Activated CD4-positive, alpha-beta T cell treated with anti-CD3 and anti-CD28 coated beads, Interleukin-2, Interleukin-6, amounts not matched to agents 100 ng/mL and 50 ng/mL, durations not matched to agents 16 hours and 8 hours (primary cell): Measurements from ENCODE around the gene FOXN1.
"Not testable (repeated sequence)": the region's sequence is repeated elsewhere in the genome, so short reads cannot be mapped to it uniquely, and the experiment has no call there.

Source experiments
- DNase-seq: peaks from one replicate; pipeline ENCODE4 v3.0.0-alpha.2; 2020

FOXN1 gene

DNA sequence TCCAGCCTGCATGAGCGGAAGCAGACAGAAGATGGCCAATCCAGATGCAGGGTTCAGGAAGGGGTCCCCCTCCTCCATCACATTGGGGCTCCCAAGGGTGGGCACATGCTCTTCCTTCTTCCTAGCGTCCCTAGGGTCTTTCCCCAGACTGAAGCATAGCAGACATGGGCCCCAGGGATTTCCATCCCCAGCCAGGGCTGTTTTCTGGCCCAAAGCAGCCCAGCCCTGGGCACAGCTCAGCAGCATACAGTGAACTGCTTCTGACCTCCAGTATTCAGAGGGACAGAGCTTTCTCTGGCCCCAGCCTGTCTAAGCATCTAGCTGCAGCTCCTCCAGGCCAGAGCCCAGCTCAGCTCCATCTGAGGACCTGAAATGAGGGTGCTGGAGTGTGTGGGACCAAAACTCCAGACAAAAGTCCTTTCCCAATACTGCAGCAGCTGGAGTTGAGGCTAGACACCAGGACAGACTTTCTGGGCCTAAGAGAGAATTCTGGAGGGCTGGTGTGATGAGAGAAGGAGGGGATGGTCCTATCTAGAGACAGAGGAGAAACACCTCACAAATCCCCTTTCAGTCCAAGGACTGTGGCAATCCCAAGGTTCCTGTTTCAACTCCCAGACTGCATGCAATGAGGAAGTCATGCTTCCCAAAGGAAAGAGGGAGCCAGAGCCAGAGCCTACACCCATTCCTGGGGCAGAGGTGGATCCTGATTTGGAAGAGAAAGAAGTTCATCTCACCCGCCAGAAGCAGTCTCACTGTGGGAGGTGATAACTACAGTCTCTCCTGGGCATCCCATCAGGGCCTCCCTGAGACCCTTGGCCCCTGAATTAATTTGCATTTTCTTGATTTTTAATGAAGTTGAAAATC, 4.5 kb upstream of the FOXN1 start:
- no peak for DNase-seq

- no peak for DNase-seq
Observed at GRCh38 chr17:28503420-28503819, 2.7 kb upstream of the FOXN1 start.

- no peak for DNase-seq
Observed at GRCh38 chr17:28506763-28507487, 777 bp downstream of the FOXN1 start.

- DNase-seq, result no peak
Observed at GRCh38 chr17:28507567-28508203, 1.5 kb downstream of the FOXN1 start.

- DNase-seq, result no peak
Observed at GRCh38 chr17:28508211-28508724, 2.1 kb downstream of the FOXN1 start.

GRCh38 chr17:28509789-28510188, 3.6 kb downstream of the FOXN1 start:
- DNase-seq, result no peak

DNA sequence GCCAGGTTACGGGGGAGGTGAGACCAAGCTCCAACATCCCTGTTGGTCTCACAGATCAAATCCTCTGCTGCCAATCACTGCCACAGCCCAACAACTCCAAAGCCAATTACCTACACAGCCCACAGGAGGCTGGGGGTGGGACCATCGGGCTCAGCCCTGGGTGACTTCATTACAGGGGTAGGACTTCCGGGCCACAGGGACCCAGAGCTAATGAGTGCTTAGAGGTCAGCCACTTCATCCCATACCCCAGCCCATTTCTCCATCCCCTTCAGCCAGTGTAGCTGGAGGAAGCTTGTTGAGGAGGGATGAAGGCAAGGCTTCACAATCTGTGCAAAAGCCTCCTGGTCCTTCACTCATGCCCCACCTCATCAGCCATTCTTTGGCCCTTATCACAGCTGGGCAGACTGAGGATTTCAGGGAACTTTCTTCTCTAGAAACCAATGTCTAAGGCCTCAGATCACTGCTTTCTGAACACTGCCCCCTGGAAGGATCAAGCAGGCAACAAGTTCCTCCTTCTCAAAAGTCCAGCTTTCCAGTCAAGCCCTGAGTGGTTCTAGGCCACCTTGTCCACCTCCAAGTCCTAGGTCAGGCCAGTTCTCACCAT, 5.8 kb downstream of the FOXN1 start:
- no peak for DNase-seq

DNA sequence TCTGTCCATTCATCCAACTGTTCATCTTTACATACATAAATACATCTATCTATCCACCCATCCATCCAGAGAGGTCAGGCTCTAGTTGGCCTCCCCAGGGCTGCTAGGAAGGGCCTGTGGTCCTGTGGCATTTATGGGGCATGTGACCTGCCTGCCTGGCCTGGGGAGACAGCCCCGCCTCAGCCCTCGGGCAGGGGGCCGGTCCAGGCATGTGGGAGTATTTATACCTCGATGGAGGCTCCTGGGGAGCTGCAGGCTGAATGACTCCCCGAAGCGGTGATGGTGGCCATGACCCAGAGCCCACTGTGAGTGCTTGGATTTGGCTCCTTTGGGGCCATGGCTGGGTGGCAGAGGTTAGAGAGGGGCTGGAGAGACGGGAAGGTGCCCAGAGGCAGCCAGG, 7.3 kb downstream of the FOXN1 start:
- DNase-seq, result no peak

DNA sequence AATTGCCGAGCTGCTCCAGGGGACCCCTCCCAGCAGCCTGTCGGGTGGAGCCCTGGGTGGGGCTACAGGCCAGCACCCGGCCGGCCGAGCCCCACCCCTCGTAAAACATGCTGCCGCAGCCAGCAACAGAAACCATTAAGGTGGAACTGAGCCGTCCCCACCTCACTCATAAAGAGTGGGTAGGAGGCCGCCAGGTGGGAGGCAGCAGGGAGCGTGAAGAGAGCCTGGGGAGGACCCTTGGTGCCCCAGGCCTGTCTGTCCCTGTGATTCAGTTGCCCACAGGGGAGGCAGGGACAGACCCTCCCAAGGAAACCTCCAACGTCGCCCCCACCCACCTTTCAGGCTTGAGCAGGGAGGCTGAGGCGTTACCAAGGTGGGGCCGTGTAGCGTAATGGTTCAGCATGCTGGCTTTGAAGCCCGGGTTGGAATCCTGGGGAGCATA, 8.4 kb downstream of the FOXN1 start:
- no peak for DNase-seq

DNA sequence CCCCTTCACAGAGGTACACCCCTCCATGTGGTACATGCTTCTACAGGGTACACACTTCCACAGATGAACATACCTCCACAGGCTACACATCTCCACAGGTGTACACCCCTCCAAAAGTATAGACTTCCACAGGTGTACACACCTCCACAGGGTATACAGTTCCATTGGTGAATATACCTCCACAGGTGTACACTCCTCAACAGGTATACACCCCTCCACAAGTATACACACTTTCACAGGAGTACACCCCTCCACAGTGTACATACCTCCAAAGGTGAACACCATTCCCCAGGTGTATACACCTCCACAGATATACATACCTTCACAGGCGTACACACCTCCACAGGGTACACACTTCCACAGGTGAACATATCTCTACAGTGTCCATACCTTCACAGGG, 9.4 kb downstream of the FOXN1 start:
- no peak for DNase-seq

- no peak for DNase-seq
Observed at GRCh38 chr17:28518132-28518531, 12.0 kb downstream of the FOXN1 start.

- DNase-seq, result no peak
Observed at GRCh38 chr17:28518578-28518977, 12.4 kb downstream of the FOXN1 start.

DNA sequence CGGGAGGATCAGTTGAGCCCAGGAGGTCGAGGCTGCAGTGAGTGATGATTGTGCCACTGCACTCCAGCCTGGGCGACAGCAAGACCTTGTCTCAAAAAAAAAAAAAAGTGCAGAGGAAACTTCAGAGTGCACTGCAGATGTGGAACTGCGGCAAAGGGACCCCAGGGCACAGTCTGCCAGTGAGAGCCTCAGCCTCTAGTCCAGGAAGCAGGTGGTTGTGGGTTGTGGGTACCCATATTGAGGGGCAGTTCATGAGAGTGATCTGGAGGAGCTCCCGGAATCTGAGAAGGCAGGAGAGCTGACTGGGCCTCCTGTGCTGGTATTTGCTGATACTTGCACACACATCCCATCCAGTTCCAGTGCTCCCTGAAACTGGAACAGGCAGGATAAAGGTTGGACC, 13.1 kb downstream of the FOXN1 start:
- DNase-seq, result no peak

DNA sequence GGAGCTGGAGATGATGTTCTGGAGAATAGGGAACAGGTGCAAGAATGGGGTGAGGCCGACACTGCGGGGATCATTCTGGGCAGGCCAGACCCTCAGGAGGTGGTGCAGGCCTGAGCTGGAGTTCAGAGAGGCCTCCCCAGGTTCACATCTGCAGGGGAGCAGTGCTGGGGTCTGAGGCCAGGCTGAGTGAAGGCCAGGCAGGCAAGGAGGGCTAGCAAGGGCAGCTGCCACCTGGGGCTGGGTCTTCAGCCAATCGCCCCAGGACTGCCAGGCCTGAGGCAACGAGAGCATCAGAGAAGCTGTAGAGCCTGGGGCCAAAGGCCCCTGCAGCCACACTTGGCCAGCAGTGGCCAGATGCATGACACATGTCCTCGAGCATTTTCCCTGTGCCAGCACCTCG, 14.5 kb downstream of the FOXN1 start:
- no peak for DNase-seq

GRCh38 chr17:28521311-28522085, 15.3 kb downstream of the FOXN1 start:
- no peak for DNase-seq

DNA sequence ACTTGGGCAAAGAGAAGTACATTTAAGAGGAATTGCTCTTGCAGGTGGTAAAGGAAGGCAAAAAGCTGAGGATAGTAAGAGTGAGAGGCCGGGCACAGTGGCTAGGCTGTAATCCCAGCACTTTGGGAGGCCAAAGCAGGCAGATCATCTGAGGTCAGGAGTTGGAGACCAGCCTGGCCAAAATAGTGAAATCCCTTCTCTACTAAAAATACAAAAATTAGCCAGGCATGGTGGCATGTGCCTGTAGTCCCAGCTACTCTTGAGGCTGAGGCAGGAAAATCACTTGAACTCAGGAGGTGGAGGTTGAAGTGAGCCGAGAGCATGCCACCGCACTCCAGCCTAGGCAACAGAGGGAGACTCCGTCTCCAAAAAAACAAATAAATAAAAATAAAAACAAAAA, 16.1 kb downstream of the FOXN1 start:
- not testable (repeated sequence) for DNase-seq

DNA sequence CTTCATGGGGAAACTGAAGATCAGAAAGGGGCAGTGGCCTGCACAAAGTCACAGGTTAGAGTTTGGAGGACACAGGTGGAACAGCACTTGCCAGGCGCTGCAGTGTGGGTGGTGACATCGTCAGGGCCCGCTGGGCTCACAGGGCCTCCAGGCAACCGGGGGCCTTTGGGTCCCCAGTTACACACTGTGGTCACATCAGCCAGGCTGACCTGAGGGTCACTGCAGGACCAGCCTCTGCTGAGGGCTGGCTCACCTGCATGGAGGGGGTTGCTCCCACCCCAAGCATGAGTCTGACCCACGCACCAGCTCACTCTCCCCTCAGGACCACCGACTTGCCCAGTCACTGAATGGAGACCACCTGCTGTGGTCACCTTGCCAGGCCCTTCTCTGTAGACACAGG, 17.0 kb downstream of the FOXN1 start:
- no peak for DNase-seq

GRCh38 chr17:28523876-28524275, 17.7 kb downstream of the FOXN1 start:
- no peak for DNase-seq

- DNase-seq, result no peak
Observed at GRCh38 chr17:28524476-28525424, 18.6 kb downstream of the FOXN1 start.

- DNase-seq, result no peak
Observed at GRCh38 chr17:28526381-28526780, 20.2 kb downstream of the FOXN1 start.

DNA sequence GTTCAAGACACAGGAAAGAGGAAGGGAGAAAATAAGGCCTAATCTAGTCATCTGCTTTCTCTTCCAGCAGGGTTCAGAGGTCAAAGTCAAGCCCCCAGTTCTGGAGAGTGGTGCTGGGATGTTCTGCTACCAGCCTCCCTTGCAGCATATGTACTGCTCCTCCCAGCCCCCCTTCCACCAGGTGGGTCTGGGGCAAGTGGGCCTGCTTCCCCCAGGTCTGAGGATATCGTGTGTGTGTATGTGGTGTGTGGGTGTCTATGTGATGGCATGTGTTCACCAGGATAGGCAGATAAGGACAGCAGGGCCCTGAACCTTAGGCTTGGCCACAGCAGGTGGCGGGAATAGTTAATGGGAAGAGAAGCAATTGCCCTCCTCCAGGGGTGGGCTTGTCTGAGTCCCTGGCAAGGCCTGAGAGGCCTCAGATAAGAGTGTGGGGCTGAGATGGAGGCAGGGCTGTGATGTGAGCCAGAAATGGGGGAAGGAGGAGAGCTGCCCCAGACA, 21.1 kb downstream of the FOXN1 start:
- DNase-seq, result no peak
